ENCODE measurements around the gene SULT1A4.
"Not testable (repeated sequence)": the region's sequence is repeated elsewhere in the genome, so short reads cannot be mapped to it uniquely, and the experiment has no call there.

Gene SULT1A4

DNA sequence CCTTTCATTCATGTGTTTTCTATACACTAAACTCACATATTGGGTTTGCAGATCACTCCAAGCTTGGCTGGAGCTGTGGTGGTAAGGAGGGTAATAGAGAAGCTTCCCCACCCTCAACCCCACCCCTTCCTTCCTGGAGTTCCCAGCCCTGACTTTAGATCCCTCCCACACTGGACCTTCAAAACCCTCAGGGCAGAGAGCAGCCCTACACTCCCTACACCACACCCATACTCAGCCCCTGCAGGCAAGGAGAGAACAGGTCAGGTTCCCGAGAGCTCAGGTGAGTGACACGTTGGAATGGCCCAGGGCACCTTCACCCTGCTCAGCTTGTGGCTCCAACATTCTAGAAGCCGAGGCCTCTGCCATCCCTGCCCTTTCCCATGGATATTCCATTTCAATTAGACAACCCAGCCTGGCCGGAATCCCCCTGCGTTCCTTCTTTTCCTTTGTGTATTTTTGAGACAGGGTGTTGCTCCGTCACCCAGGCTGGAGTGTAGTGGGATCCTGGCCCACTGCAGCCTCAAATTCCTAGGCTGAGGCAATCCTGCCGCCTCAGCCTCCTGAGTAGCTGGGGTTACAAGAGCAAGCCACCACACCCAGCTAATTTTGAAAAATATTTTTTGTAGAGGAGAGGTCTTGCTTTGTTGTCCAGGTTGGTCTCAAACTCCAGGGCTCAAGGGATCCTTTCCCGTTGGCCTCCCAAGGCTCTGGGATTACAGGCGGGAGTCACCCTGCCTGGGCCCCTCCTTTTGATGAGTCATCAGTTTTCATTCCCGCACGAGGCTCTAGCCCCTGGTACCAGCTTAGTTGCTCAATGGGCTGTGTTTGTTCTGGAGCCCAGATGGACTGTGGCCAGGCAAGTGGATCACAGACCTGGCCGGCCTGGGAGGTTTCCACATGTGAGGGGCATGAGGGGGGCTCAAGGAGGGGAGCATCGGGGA, at the start of gene SULT1A4:
Gene SULT1A4, plus strand, starts transcription at position 208 of the 941 bp plus-strand sequence. CDS start 1,473 bp downstream, outside the sequence.
- DNase-seq: not testable (repeated sequence)

DNA sequence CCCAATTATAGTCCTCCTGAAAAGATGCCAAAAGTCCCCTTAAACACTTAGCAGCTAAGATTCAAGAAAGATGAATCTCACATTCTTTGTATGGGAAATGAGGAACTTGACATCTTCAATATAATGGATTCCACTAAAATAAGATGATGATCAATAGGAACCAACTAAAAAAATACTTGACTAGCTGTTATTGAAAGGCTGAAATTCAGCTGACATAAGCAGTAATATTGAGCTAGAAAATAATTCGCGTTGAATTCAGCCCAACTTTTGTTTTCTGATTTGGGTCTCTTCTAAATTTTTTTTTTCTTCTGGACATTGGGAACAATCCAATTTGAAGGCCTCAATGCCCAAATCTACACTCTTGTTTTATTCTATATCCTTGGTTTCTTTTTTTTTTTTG, 36.1 kb upstream of the SULT1A4 start:
- DNase-seq: not testable (repeated sequence)

DNA sequence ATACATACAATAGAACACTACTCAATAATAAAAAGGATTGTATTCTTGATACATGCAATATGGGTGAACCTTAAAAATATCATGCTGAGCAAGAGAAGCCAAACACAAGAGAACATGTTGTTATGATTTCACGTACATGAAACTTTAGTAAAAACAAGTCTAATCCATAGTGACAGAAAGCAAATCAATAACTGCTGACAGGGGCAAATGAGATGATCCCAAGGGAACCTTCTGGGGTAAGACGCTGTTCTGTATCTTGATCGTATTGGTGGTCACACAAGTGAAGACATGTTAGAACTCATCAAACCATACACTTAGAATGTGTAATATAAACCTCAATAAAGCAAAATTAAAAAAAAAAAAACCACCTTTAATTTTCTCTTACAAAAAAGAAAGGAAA, 34.3 kb upstream of the SULT1A4 start:
- not testable (repeated sequence) for DNase-seq

DNA sequence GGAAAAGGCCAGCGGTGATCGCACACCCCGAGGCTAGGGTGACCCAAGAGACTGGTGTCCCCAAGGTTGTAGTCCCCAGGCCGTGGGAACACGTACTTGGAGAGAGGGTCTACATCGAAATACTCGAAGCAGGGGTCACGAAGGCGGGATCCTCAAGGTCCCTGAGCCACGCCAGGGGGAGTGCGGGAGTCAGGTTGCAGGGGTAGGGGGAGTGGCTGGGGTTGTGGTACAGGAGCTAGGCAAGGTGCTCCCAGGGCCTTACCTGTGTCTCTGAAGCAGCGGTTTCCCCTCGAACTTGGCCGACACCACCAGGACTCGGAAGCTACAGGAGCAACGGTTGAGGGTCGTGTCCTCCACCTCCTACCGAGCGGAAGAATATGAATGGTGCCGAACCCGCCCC, 6.0 kb upstream of the SULT1A4 start:
- DNase-seq: not testable (repeated sequence)

DNA sequence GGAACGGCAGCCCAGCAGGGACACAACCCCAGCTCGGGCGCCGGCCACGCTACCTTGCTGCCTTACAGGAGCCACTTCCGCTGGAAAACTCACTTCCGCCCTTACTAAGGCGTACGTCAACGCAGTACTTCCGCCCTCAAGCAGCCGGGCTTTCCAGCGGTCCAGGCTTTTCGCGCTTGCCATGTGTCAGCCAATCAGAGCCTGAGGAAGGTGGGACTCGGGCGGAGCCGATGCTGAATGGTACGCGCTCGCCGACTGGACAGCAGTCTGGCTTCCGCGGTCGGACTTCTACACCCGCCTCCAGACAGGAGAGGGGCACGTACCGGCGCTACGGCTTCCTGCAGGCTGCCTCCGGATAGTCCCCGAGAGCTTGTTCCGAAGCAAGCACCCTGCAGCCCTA, 5.4 kb upstream of the SULT1A4 start, which contains the start of the genes BOLA2 and SLX1B:
Gene BOLA2, minus strand, starts transcription at position 83 of the 400 bp plus-strand sequence. CDS start 98 bp downstream, outside the sequence.
Gene SLX1B, plus strand, starts transcription at position 265 of the 400 bp plus-strand sequence.
- not testable (repeated sequence) for DNase-seq

DNA sequence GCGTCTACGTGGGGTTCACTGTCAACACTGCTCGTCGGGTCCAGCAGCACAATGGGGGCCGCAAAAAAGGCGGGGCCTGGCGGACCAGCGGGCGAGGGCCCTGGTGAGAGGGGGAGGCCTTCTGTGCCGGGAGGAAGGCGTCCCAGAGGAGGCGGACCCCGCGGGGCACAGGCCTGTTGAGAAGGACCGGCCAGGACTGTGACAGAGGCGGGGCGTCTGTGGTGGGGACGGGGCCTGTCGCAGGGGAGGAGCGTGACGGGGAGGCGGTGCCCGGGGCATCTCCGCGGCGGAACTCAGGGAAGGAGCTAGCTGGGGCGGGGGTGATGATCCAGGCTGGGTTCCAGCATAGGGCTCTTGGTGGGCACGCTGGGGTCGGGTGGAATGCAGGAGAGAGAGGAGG, 4.9 kb upstream of the SULT1A4 start:
- not testable (repeated sequence) for DNase-seq

DNA sequence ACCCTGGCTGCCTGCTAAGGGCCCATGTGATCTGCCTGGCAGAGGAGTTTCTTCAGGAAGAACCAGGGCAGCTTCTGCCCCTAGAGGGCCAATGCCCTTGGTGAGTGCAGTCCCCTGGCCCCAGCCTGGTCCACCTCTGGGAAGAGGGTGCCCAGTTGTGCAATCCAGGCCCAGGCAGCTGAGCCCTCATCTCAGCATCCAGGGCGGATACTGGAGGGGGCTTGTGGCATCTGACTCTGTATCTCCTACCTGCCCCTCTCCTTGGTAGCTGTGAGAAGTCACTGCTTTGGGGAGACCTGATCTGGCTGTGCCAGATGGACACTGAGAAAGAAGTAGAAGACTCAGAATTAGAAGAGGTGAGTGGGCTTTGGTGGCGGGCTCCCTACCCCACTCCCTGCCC, 2.1 kb upstream of the SULT1A4 start:
- not testable (repeated sequence) for DNase-seq

DNA sequence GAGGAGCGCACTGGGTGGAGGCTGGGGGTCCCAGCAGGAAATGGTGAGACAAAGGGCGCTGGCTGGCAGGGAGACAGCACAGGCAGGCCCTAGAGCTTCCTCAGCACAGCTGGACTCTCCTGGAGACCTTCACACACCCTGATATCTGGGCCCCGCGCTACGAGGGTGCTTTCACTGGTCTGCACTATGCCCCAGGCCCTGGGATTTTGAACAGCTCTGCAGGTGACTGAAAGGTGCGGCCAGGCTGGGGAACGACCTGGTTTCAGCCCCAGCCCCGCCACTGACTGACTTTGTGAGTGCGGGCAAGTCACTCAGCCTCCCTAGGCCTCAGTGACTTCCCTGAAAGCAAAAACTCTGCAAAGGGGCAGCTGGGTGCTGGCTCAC, 926 bp downstream of the SULT1A4 start:
- DNase-seq: not testable (repeated sequence)

DNA sequence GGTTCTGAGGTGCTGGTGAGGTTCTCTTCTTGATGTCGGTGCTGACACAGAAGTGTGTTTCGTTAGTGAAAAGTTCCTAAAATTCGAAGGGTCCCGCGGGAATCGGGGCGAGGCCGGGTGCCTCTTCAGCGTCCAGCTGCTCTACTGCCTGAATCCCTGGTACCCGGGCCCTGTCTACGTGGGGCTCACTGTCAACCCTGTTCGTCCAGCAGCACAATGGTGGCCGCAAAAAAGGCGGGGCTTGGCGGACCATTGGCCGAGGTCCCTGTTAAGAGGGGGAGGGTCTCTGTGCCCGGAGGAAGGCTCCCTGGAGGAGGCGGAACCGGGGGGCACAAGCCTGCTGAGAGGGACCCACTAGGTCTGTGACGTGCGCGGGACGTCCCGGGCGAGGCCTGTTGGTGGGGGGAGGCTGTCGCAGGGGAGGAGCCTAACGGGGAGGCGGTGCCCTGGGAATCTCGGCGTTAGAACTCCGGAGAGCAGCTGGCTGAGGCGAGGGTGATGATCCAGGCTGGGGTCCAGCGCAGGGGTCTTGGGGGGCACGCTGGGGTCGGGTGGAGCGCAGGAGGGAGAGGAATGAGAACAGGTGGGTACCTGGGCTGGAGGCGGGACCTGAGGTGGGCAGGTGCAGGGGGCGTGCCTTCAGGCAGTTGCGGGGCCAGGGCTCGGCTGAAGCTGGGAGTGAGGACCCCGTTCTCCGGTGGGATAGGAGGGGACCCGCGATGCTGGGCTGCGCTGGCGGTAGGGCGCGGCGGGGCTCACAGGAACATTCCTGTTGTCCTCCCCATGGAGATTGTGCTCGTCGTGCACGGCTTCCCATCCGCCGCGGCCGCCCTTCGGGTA, 6.5 kb downstream of the SULT1A4 start:
- DNase-seq: not testable (repeated sequence)

DNA sequence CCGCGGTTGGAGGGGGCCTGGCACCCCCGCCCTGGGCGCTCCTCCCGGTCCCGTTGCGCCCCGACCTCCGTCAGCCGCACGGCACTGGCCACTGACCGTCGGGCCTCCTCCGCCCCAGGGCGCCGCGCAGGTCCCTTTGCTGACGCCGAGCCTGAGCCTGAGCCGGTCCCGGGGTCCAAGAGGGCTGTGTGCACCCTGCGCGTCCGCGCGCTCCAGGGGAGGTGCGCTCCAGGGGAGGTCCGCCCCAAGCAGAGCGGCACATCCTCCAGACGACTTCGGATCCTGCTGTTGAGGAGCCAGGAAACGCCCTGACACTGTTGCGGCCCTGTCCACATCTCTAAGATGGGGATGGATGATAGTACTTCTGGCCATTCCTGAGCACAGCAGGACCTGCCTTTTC, 7.2 kb downstream of the SULT1A4 start:
- DNase-seq: not testable (repeated sequence)

DNA sequence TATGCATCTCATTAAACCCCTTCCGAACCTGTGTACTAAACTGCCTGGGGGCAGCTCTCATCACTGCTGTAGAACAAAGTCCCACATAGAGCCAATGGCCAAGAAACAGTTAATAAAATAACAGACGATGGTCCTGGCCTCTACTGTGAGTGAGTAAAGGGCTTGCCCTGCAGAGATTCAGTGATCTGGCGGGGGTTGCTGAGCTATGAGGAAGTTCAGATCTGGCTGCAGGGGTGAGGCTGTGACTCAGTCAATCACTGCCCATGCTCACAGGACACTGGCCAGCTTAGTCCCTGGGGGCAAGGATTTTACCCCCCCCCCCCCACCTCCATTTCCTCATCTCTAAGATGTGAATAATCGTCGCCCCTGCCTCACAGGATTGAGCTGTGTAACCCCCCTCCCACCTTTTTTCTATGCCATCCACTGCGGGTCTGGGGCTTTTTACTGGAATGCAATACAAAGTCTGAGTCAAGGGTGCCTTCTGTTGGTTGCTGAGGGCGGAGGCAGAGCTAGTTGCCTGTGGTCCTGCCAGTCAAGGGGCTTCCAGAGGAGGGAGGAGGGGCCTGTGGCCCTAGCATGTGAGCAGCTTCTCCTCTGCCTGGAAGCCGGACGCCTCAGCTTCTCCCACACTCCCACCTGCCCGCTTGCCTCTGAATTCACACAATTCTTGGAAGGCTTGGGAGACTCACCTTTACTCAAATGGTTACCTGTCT, 8.1 kb downstream of the SULT1A4 start:
- not testable (repeated sequence) for DNase-seq

DNA sequence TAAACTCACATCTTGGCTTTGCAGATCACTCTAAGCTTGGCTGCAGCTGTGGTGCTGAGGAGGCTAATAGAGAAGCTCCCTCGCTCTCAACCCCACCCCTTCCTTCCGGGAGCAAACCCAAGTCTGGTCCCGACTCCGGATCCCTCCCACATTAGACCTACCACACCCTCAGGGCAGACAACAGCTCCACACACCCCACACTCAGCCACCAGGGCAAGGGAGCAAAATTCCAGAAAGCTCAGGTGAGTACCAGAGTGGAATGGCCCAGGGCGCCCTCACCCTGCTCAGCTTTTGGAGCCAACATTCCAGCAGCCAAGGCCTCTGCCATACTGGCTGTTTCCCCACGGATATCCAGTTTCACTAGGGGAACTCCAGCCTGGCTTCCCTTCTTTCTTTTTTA, 9.9 kb downstream of the SULT1A4 start:
- DNase-seq: not testable (repeated sequence)

DNA sequence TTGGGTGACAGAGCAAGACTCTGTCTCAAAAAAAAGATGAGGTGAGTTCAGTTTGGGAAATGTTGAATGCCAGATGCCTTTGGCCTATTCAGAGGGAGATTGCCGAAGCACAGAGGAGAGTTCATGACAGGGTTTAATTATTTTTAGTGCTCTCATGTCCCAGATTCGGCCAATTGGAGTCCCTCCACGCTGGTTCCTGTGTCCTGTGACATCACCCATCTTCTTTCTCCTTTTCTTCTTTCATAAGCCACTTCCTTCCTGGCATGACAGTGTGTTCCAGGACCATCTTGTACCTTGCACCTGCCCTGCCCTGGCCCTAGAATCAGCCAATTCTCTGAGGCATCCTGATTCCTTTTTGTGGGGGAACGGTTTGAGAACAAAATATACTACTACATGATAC, 12.4 kb downstream of the SULT1A4 start:
- not testable (repeated sequence) for DNase-seq

DNA sequence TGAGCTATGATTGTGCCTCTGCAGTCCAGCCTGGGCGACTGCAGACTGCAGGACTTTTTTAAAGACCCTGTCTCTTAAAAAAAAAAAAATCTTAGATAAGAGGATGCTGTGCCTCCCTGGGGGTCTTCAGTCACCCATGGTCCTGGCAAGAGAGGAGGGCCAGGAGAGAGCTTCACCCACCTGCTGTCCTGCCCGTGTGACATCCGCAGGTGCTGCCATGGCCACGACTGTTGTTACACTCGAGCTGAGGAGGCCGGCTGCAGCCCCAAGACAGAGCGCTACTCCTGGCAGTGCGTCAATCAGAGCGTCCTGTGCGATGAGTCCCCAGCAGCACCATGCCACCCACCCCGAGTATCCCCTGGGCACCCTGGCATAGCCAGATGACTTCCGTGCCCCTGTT, 22.6 kb downstream of the SULT1A4 start:
- DNase-seq: not testable (repeated sequence)

DNA sequence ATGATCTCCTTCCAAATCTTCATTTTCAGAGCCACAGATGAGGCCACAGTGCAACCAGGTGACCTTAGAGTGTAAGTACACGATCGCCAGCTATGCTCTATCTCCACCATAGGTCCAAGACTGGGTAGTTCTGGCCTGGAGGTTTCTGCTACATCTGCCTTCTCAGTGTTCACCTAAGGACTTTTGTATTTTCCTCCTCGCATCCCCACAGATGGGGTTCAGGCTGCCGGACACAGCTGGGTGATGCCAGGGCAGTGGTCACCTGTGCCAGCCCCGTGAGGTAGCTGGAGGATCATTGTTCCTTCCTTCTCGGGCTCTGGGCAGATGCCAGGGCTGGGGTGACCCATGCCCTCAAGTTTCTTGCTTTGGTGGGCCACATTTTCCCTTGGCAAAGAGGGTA, 46.6 kb downstream of the SULT1A4 start, which contains the start of gene NPIPB12:
Gene NPIPB12, minus strand, starts transcription at position 101 of the 400 bp plus-strand sequence.
- not testable (repeated sequence) for DNase-seq
